HG02852 (cell line): ENCODE measurements around the gene HSPA6.
"Not testable (repeated sequence)": the region's sequence is repeated elsewhere in the genome, so short reads cannot be mapped to it uniquely, and the experiment has no call there.

Experiments
- ATAC-seq: cut with Tn5 transposase; IDR thresholded peaks from one replicate; pipeline ENCODE4 v1.9.1; 2021; ENCODE audit warnings: mild to moderate bottlenecking, moderate library complexity; ENCODE audit not compliant: unreplicated experiment

The HSPA6 gene

GRCh38 chr1:161502641-161503393 is 21.5 kb upstream of the HSPA6 start:
- ATAC-seq, result no peak

DNA sequence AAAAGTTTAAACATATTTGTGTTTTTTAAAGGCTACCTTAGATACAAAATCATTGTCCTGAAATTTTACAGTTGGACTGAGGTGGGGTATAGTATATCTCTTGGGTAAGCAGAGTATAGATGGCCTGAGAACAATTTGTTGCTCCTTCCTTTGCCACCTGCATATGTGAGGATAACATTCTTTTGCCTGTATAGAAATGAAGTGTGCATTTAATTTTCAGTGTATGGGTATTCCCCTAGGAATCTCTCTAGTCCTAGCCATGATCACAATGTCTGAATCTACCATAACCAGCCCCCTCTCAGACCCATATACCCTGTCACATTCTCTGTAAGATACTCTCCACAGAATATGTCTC is 21.0 kb upstream of the HSPA6 start:
- ATAC-seq, result no peak

DNA sequence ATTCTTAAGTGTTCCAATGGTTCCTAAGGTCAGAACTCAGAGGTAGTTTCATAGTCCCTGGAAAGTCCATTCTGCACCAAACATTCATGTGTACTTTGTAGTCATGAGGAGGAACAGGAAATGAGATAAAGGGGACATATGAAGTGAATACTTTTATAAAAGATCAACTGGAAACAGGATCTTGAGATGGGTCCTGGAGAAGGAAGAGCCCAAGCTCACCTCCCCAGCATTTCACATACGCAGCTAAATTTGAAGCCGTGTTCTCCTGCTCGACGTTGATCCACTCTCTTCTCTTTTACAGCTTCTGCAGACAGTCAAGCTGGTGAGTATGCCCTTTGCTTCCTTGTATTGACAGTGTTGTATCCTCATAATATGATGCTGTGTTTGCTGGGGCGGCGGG is 18.7 kb upstream of the HSPA6 start:
- no peak for ATAC-seq

DNA sequence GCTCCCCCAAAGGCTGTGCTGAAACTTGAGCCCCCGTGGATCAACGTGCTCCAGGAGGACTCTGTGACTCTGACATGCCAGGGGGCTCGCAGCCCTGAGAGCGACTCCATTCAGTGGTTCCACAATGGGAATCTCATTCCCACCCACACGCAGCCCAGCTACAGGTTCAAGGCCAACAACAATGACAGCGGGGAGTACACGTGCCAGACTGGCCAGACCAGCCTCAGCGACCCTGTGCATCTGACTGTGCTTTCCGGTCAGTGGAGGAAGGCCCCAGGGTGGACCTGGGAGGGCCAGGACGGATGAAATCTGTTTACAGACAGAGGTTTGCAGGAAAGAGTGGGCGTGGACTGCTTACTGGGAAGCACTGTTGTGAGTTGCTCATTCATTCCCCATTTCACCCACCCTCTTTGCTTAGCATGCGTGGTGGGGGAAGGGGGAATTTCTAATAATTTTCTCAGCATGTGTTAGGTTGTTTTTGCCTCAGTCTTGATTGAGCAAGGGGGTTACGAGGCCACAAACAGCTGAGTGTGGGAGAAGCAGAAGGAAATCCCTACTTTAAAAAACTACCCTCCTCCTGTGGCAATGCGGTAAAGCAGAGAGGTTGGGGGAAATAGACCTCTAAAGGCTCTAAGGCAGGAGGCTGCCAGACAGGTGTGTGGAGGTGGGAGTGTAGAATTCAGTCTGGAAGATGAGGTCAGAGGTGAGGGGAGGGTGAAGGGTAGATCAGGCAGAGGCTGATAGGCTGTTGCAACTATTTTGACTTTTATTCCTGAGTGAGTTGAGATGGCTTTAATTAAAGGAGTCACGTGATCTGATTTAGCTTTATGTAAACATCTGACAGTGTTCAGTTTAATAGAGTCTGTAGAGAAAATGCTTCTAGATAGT is 17.8 kb upstream of the HSPA6 start:
- no peak for ATAC-seq

DNA sequence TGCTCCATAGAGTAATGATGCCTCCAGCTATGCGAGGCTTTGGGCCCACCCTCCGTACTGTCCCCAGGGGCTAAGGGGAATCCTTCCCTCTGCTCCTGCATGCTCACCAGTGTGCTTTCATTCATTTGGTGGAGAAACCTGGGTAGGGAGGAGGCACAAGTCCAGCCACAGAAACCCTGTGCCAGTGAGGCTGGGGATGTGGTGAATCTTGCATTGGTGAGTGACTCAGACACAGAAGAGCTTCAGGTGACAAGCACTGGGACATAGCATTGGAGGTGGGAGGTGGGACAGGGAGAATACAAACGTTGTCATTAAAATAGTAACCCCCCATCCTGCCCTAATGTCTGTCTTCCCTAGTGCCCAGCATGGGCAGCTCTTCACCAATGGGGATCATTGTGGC is 13.9 kb upstream of the HSPA6 start:
- no peak for ATAC-seq

DNA sequence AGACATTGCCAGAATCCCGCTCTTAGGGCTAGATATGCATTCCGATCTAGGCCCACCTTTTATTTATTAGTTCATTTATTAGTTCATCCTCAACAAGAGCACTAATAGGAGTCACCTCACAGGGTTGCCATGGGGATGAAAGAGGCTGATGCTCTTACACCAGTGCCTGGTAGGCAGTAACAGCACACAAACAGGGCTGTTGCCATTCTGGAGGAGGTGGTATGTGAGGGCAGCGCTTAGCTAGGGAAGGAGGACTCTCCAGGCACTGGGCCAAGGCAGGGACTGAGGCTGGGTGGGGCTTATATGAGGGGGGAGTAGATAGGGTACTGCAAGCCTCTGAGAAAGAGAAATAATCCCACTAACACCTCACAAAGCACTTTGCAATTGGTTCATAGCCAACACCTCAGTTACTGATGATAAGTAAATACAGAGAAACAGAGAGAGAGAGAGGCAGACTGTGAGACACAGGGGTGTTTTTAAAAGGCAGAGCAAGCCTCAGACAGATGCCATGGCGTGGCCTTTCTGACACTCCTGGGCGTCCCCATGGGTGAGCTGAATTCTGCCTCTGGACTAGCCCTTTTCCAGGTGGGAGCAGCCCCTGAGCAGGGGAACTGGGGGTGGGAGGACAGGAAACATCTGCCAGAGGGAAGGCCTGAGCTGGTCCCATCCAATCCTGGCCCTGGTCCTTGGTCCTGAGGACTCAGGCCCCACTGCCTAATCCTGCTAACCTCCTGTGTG is 13.2 kb upstream of the HSPA6 start:
- no peak for ATAC-seq

DNA sequence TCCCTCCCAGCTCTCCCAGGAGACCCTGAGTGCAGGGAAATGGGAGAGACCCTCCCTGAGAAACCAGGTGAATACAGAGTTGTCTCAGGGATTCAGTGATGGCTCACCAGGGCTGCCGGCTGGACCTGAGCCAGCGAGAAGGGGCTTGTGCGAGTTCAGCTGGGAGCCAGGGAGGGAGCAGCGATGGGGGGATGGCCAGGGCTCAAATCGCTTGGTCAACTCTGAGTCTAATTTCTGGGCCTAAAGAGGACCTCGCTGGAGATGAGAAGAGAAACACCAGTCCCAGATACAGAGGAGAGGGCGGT is 12.6 kb upstream of the HSPA6 start:
- ATAC-seq, result no peak

GRCh38 chr1:161512636-161513447 is 11.5 kb upstream of the HSPA6 start:
- ATAC-seq, result not testable (repeated sequence)

- ATAC-seq, result not testable (repeated sequence)
Observed at GRCh38 chr1:161513448-161513780, 10.9 kb upstream of the HSPA6 start.

- not testable (repeated sequence) for ATAC-seq
Observed at GRCh38 chr1:161513953-161514352, 10.4 kb upstream of the HSPA6 start.

GRCh38 chr1:161523041-161523816 is 1.1 kb upstream of the HSPA6 start:
- ATAC-seq, result peak; percentile 1

DNA sequence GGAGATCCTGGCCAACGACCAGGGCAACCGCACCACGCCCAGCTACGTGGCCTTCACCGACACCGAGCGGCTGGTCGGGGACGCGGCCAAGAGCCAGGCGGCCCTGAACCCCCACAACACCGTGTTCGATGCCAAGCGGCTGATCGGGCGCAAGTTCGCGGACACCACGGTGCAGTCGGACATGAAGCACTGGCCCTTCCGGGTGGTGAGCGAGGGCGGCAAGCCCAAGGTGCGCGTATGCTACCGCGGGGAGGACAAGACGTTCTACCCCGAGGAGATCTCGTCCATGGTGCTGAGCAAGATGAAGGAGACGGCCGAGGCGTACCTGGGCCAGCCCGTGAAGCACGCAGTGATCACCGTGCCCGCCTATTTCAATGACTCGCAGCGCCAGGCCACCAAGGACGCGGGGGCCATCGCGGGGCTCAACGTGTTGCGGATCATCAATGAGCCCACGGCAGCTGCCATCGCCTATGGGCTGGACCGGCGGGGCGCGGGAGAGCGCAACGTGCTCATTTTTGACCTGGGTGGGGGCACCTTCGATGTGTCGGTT is 477 bp downstream of the HSPA6 start:
- peak; percentile 19 for ATAC-seq

GRCh38 chr1:161525321-161525720 is 981 bp downstream of the HSPA6 start:
- ATAC-seq, result not testable (repeated sequence)

- not testable (repeated sequence) for ATAC-seq
Observed at GRCh38 chr1:161525918-161526317, 1.6 kb downstream of the HSPA6 start.

DNA sequence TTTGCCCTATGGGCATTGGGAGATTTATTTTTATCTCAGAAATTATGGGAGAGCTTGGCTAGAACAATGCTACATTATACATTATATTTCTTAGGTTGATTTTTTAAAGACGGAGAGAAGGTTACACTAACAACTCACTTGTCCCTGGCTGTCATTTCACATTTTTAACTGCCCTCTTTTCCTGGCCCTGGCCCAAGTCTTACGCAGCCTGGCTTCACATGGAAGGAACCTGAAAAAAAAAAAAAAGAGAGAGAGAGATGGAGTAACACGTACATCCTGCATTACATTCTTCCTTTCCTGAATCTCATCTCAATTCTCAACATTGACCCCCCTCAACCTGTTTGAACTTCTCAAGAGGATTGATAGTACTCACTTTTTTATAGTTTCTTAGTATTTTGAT is 4.2 kb downstream of the HSPA6 start:
- not testable (repeated sequence) for ATAC-seq

DNA sequence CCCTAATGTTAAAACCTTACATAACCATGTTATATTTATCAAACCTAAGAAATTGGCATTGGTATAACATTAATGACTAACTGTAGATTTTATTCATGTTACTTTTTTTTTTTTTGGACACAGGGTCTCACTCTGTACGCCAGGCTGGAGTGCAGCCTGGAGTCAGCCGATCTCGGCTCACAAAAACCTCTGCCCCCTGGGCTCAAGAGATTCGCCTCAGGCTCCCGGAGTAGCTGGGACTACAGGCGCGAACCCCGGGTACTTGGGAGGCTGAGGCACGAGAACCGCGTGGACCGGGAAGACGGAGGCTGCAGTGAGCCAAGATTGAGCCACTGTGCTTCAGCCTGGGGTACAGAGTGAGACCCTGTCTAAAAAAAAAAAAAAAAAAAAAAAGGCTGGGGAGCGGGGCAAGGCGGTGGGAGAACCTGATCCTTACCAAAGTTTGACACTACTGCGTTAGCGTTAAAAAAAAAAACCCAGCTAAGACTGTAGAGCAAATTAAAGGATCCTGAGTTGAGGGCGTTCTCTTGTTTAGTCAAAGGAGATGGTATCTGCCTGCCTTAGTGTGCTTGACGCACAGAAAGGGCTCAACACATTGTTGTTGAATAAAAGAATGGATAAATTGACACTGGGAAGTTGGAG is 5.2 kb downstream of the HSPA6 start:
- ATAC-seq, result not testable (repeated sequence)

GRCh38 chr1:161530158-161530557 is 5.8 kb downstream of the HSPA6 start:
- peak; percentile 37 for ATAC-seq

- ATAC-seq, result peak; percentile 67
Observed at GRCh38 chr1:161530671-161531641, 6.6 kb downstream of the HSPA6 start.
